HepG2 (cell line): ENCODE measurements around the gene SMIM10L2A.

Experiments
- ADNP ChIP-seq: sonication (generic); formaldehyde crosslinking; IDR thresholded peaks from 2 replicates; pipeline ENCODE4 v1.4.0; 2020; ENCODE audit warnings: missing genetic modification reagents
- BHLHE40 ChIP-seq: IDR thresholded peaks from 2 replicates; pipeline ENCODE4 v1.6.1; 2011; ENCODE audit warnings: low read length, improper control_type of control experiment
- CEBPB ChIP-seq: IDR thresholded peaks from 2 replicates; pipeline ENCODE4 v1.6.1; 2011; ENCODE audit warnings: low read depth, low read length, improper control_type of control experiment, borderline replicate concordance
- CTCF ChIP-seq: sonication (generic); formaldehyde crosslinking; IDR thresholded peaks from 2 replicates; pipeline ENCODE4 v1.5.0; 2020; ENCODE audit warnings: mild to moderate bottlenecking, missing genetic modification reagents, moderate library complexity
- EEA1 ChIP-seq: sonication (generic); formaldehyde crosslinking; IDR thresholded peaks from 2 replicates; pipeline ENCODE4 v1.5.1; 2020; ENCODE audit warnings: mild to moderate bottlenecking, missing genetic modification reagents, borderline replicate concordance
- ELF4 ChIP-seq: sonication (generic); formaldehyde crosslinking; IDR thresholded peaks from 2 replicates; pipeline ENCODE4 v1.5.0; 2020; ENCODE audit warnings: missing genetic modification reagents, mild to moderate bottlenecking, moderate library complexity, borderline replicate concordance
- GATAD1 ChIP-seq: IDR thresholded peaks from 2 replicates; pipeline ENCODE4 v1.6.1; 2016; ENCODE audit warnings: missing genetic modification reagents, missing compliant biosample characterization
- MAX ChIP-seq: IDR thresholded peaks from 2 replicates; pipeline ENCODE4 v1.6.1; 2012; ENCODE audit warnings: inconsistent platforms
- NR2C2 ChIP-seq: sonication (generic); formaldehyde crosslinking; IDR thresholded peaks from 2 replicates; pipeline ENCODE4 v1.4.0; 2020; ENCODE audit warnings: missing genetic modification reagents, mild to moderate bottlenecking, moderate library complexity, borderline replicate concordance
- NR2F1 ChIP-seq, 2 experiments: fragments of 450-650 bp in 1 of 2; formaldehyde crosslinking in 1 of 2; IDR thresholded peaks; 2 replicates each; pipeline versions ENCODE4 v1.5.0 to v1.6.1; 2016 to 2020; ENCODE audit warnings: mild to moderate bottlenecking in 1 of 2, missing compliant biosample characterization in 1 of 2, missing genetic modification reagents in 1 of 2, moderate library complexity in 1 of 2
- SP1 ChIP-seq, 2 experiments: fragments of 450-650 bp in 1 of 2; sonication (generic) in 1 of 2; formaldehyde crosslinking in 1 of 2; IDR thresholded peaks; 2 replicates each; pipeline versions ENCODE4 v1.4.0 to v1.6.1; 2016 to 2020; ENCODE audit warnings: missing genetic modification reagents in 1 of 2
- ZNF432 ChIP-seq: sonication (generic); formaldehyde crosslinking; IDR thresholded peaks from 2 replicates; pipeline ENCODE4 v1.5.0; 2020; ENCODE audit warnings: missing genetic modification reagents, mild to moderate bottlenecking, borderline replicate concordance
- ZNF75D ChIP-seq: sonication (generic); formaldehyde crosslinking; IDR thresholded peaks from 2 replicates; pipeline ENCODE4 v1.8.1; 2023; ENCODE audit warnings: missing genetic modification reagents, mild to moderate bottlenecking, borderline replicate concordance
- TF ChIP-seq, protein P1 (sequence below): sonication (generic); formaldehyde crosslinking; IDR thresholded peaks from 2 replicates; pipeline ENCODE4 v1.4.0; 2020; ENCODE audit warnings: missing genetic modification reagents

- no peak for TF ChIP-seq ADNP
- no peak for TF ChIP-seq NR2F1 (CRISPR knock-in tag; IDR thresholded peaks at IDR 0.05)
- TF ChIP-seq NR2C2 (CRISPR knock-in tag) = no peak
- no peak for TF ChIP-seq CEBPB
- TF ChIP-seq ZNF75D (CRISPR knock-in tag) = no peak
- no peak for TF ChIP-seq BHLHE40
- no peak for TF ChIP-seq GATAD1
- TF ChIP-seq MAX = no peak
- TF ChIP-seq, protein P1, sequence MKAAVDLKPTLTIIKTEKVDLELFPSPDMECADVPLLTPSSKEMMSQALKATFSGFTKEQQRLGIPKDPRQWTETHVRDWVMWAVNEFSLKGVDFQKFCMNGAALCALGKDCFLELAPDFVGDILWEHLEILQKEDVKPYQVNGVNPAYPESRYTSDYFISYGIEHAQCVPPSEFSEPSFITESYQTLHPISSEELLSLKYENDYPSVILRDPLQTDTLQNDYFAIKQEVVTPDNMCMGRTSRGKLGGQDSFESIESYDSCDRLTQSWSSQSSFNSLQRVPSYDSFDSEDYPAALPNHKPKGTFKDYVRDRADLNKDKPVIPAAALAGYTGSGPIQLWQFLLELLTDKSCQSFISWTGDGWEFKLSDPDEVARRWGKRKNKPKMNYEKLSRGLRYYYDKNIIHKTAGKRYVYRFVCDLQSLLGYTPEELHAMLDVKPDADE = no peak
- no peak for TF ChIP-seq EEA1 (CRISPR knock-in tag)
- TF ChIP-seq SP1 (IDR thresholded peaks at IDR 0.05) = no peak
- no peak for TF ChIP-seq SP1 (CRISPR knock-in tag; IDR thresholded peaks at IDR 0.05)
- no peak for TF ChIP-seq CTCF (CRISPR knock-in tag)
- no peak for TF ChIP-seq ZNF432 (CRISPR knock-in tag)
- no peak for TF ChIP-seq ELF4
These were observed 10.1 kb downstream of the SMIM10L2A start for GRCh38 chrX:135431886-135432285.
